NCI-H748 treated with DMSO at 0.1 percent for 48 hours (cell line): ENCODE measurements around the gene CAPSL.
A peak's percentile ranks its signal among the peaks of the same experiment; 100 is the strongest.
"Not testable (repeated sequence)": the region's sequence is repeated elsewhere in the genome, so short reads cannot be mapped to it uniquely, and the experiment has no call there.

Experiments used
- DNase-seq: peaks from one replicate; lab custom pipeline; 2025; lab: John Stamatoyannopoulos, UW

CAPSL gene

GRCh38 chr5:35938568-35939227, at the start of gene CAPSL:
Gene CAPSL (minus strand): TSS chr5:35938622. CDS start chr5:35921120, 17,502 bp downstream.
- peak; percentile 26 for DNase-seq

- no peak for DNase-seq
Observed at GRCh38 chr5:35987776-35988175, 49.4 kb upstream of the CAPSL start.

- no peak for DNase-seq
Observed at GRCh38 chr5:35979715-35980114, 41.3 kb upstream of the CAPSL start.

GRCh38 chr5:35976859-35977258, 38.4 kb upstream of the CAPSL start:
- DNase-seq: not testable (repeated sequence)

- no peak for DNase-seq
Observed at GRCh38 chr5:35974570-35974969, 36.1 kb upstream of the CAPSL start.

- no peak for DNase-seq
Observed at GRCh38 chr5:35971878-35972210, 33.4 kb upstream of the CAPSL start.

- no peak for DNase-seq
Observed at GRCh38 chr5:35971186-35971877, 32.9 kb upstream of the CAPSL start.

GRCh38 chr5:35963381-35963843, 25.0 kb upstream of the CAPSL start:
- peak; percentile 50 for DNase-seq

- DNase-seq: no peak
Observed at GRCh38 chr5:35960328-35960727, 21.9 kb upstream of the CAPSL start.

GRCh38 chr5:35956429-35956828, 18.0 kb upstream of the CAPSL start:
- no peak for DNase-seq

GRCh38 chr5:35954175-35954574, 15.8 kb upstream of the CAPSL start:
- no peak for DNase-seq

GRCh38 chr5:35947085-35947484, 8.7 kb upstream of the CAPSL start:
- no peak for DNase-seq

- DNase-seq: no peak
Observed at GRCh38 chr5:35939639-35940038, 1.2 kb upstream of the CAPSL start.

- DNase-seq: peak; percentile 82
Observed at GRCh38 chr5:35926389-35927051, 11.9 kb downstream of the CAPSL start.

GRCh38 chr5:35924950-35925722, 13.3 kb downstream of the CAPSL start:
- peak; percentile 76 for DNase-seq

- DNase-seq: no peak
Observed at GRCh38 chr5:35924122-35924949, 14.1 kb downstream of the CAPSL start.

- DNase-seq: no peak
Observed at GRCh38 chr5:35922468-35922867, 16.0 kb downstream of the CAPSL start.

GRCh38 chr5:35921930-35922329, 16.5 kb downstream of the CAPSL start:
- no peak for DNase-seq

- DNase-seq: peak; percentile 35
Observed at GRCh38 chr5:35920890-35921289, 17.5 kb downstream of the CAPSL start.

GRCh38 chr5:35919191-35919590, 19.2 kb downstream of the CAPSL start:
- no peak for DNase-seq

GRCh38 chr5:35908814-35909213, 29.6 kb downstream of the CAPSL start:
- no peak for DNase-seq
